NOMO-1 treated with DMSO at 0.1 percent for 48 hours (cell line): ENCODE data around the gene RRP7A.
"Not testable (repeated sequence)": the region's sequence is repeated elsewhere in the genome, so short reads cannot be mapped to it uniquely, and the experiment has no call there.

Source experiments
- DNase-seq: peaks from one replicate; lab custom pipeline; 2025; ENCODE audit not compliant: unreplicated experiment; lab: John Stamatoyannopoulos, UW

The RRP7A gene

GRCh38 chr22:42500161-42500835, 19.3 kb downstream of the RRP7A start:
- DNase-seq: peak; percentile 58

DNA sequence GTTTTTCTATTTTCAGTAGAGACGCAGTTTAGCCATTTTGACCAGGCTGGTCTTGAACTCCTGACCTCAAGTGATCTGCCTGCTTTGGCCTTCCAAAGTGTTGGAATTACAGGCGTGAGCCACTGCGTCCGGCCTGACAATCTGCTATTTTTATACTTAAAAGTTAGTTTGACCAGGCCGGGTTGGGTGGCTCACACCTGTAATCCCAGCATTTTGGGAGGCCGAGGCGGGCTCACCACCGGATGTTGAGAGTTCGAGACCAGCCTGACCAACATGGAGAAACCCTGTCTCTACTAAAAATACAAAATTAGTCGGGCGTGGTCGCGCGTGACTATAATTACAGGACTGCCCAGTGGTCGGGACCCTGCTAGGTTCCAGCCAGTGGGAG, 19.8 kb downstream of the RRP7A start:
- DNase-seq: not testable (repeated sequence)

- not testable (repeated sequence) for DNase-seq
These were observed 24.0 kb downstream of the RRP7A start for GRCh38 chr22:42495533-42496141.

- no peak for DNase-seq
These were observed 26.2 kb downstream of the RRP7A start for GRCh38 chr22:42493393-42493792.

GRCh38 chr22:42492323-42492690, 27.3 kb downstream of the RRP7A start:
- no peak for DNase-seq

DNA sequence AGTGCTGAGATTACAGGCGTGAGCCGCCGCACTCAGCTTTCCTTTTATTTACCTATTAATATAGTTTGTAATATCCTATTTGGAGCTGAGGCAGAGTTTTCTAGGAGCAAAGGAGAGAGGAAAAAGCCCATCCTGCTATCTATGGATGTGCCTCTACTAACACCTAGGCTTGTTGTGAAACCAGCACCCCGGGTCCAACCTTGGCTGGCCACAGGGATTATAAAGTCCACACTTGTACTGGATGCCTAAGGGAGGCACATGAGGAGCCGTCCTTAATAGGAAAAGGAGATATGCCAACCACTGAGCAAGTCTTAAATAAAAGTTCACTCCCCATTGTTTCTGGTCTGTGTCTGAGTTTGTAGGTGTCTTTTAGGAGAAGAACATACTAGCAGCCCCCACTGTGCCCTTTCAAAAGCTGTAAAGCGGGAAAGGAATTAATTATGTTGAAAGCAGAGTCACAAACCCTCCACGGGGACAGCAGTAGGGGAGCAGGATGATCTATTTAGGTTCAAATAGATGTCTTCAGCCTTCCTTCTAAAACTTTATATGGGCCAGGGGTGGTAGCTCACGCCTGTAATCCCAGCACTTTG, 29.3 kb downstream of the RRP7A start:
- DNase-seq: no peak

DNA sequence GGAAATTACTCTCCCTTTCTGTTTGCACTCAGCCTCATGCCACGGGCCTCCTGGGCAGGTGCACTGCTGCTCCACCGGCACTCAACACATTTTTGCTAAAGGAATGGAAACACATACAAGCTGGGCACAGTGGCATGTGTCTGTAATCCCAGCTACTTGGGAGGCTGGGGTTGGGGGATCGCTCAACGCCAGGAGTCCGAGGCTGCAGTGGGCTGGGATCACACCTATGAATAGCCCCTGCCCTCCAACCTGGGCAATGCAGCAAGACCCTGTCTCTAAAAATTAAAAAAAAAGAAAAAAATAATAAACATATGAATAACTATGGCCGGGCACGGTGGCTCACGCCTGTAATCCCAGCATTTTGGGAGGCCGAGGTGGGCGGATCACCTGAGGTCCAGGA, 30.6 kb downstream of the RRP7A start:
- DNase-seq: no peak

DNA sequence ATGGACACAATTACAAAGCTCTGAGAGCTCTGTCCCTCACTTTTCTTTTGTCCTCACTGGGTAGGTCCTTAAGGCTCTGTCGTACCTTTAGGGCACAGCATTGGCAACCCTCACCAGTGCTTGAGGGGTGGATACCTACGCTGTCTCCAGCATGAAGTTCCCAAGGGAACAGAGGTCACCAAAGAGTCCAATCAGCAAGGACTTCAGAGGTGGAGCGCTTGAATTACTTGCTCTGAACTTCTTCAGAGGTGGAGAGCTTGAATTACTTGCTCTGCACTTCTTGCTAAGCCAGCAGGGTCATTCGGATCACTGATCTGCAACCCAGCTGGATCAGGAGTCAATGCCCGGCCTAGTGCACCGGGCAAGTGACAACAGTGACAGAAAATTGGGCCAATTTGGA, 35.1 kb downstream of the RRP7A start:
- no peak for DNase-seq

GRCh38 chr22:42483610-42484223, 35.9 kb downstream of the RRP7A start:
- DNase-seq: not testable (repeated sequence)

GRCh38 chr22:42475122-42475521, 44.5 kb downstream of the RRP7A start:
- DNase-seq: no peak

DNA sequence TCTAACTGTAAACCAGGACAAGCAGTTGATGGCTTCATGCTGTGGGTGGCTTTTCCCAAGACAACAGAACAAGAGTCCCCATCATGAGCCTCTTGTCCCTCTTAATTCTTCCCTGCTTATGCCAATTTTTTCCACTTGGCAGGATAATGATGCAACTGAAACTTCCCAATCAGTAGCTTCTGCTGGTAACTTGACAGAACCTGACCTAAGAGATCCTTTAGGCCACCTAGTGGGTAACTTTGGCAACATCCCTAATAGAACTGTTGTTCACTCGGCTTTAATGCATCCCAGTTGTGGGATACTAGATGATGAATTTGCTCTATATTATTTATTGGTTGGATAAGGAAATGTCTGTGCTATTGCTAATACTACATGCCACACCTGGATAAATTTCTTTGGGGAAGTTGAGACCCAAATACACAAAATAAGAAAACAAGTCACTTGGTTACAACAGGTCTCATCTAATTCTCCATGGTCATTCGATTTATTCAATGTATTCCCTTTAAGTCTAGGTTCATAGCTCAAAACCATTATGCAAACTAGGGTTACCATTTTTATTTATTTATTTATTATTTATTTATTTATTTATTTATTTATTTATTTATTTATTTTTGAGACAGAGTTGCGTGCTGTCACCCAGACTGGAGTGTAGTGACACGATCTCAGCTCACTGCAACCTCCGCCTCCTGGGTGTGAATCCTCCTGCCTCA, 46.0 kb downstream of the RRP7A start:
- DNase-seq: peak; percentile 38

DNA sequence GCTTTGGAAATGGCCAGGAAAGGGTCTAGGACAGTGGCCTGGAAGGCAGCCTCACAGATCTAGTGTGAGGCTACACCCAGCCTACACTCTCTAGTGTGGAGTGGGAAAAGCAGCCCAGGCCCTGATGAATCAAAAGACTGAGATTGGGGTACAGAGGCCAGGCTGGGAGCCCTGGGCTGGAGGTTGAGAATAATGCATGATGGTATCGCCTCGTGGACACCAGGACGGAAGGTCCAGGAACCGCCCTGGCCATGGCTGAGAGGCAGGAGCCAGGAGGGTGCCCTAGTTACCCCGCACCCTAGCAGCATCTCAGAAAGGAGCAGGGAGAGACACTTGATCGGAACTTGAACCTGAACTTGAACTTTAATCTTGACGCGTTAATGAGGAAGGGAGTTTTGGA, 46.9 kb downstream of the RRP7A start:
- DNase-seq: no peak

DNA sequence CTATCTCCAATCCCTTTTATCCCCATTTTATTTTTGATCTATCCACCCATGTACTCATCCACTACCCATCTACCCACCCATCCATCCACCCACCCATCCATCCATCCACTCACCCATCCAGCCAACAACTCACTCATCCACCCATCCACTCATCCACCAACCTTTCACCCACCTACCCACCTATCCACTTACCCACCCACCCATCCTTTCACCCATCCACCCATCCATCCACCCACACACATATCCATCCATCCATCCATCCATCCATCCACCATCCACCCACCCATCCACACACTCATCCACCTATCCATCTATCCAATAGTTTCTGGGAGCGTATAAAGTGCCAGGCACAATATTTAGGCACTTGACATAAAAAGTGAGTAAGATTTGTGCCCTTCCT, 48.2 kb downstream of the RRP7A start:
- no peak for DNase-seq

- no peak for DNase-seq
These were observed 49.1 kb downstream of the RRP7A start for GRCh38 chr22:42470366-42471082.

DNA sequence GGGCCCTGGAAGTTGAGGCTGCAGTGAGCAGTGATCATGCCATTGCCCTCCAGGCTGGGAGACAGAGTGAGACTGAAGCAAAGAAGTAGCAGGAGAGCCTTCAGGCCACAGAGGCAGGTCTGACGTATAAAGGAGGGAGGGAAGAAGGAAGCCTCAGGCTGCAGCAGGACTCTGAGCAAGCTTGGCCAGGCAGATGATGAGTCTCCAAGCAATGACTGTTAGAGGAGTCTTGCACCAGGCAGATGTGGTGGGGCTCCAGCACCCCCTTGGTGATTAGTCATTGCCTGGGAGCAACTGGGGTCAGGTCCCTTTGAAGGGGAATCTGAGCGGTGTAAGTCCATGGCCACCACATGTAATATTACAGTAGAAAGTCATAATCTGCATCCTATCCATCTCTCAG, 50.8 kb downstream of the RRP7A start:
- no peak for DNase-seq

DNA sequence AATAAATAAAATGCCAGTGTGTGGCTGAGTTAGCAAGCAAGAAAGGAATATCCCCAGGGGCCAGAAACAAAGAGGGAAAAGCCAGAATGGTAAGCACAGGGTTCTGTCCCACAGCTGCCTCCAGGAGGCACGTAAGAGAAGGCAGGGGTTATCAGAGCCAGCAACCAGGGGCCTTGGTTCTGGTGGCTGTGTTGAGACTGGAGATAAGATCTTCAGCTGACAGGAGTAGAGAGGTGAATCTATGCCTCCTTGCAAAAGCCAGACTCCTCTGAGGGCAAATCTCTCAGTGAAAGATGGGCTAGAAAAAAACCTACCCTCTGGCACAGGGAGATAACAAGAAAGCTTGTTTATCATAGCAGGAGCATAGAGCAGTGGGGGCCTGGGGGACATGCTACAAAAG, 57.6 kb downstream of the RRP7A start:
- DNase-seq: no peak

GRCh38 chr22:42461511-42461910, 58.1 kb downstream of the RRP7A start:
- no peak for DNase-seq
